Endodermal cell (in vitro differentiated cells): ENCODE data around the gene GALNT9. TPM values are rescaled to one million over a fixed set of nuclear protein-coding genes. Genes with fewer than 3 reads are reported as not detected.

Experiments
- DNase-seq: peaks from one replicate; pipeline ENCODE4 v3.0.0-alpha.2; 2017
- H3K27ac ChIP-seq: 2 replicates; pipeline ENCODE4 v1.5.1; 2013; ENCODE audit warnings: mild to moderate bottlenecking, low read depth, low read length, moderate library complexity
- H3K27me3 ChIP-seq: 2 replicates; pipeline ENCODE4 v1.6.1; 2013; ENCODE audit warnings: mild to moderate bottlenecking, low read length, moderate library complexity; ENCODE audit not compliant: insufficient read depth, control insufficient read depth, poor library complexity, severe bottlenecking
- H3K36me3 ChIP-seq: 2 replicates; pipeline ENCODE4 v1.7.0; 2013; ENCODE audit warnings: mild to moderate bottlenecking, low read length, moderate library complexity; ENCODE audit not compliant: control insufficient read depth, insufficient read depth
- H3K4me1 ChIP-seq: one replicate; pipeline ENCODE4 v1.7.0; 2013; ENCODE audit warnings: low read length; ENCODE audit not compliant: control insufficient read depth, insufficient read depth
- H3K4me3 ChIP-seq: 2 replicates; pipeline ENCODE4 v1.5.1; 2013; ENCODE audit warnings: mild to moderate bottlenecking, low read length, moderate library complexity
- H3K9ac ChIP-seq: 2 replicates; pipeline ENCODE4 v1.6.1; 2013; ENCODE audit warnings: mild to moderate bottlenecking, low read length, moderate library complexity; ENCODE audit not compliant: poor library complexity, severe bottlenecking; ENCODE audit errors: extremely low read depth
- H3K9me3 ChIP-seq: 2 replicates; pipeline ENCODE4 v1.6.1; 2013; ENCODE audit warnings: mild to moderate bottlenecking, low read length, moderate library complexity; ENCODE audit not compliant: control insufficient read depth
- H3K27ac Mint-ChIP-seq: 2 replicates; pipeline ENCODE4 v1.8.0; 2020; ENCODE audit warnings: mixed read lengths
- H3K27me3 Mint-ChIP-seq: 2 replicates; pipeline ENCODE4 v1.8.0; 2021; ENCODE audit warnings: mild to moderate bottlenecking, mixed read lengths; ENCODE audit not compliant: insufficient read depth
- H3K36me3 Mint-ChIP-seq: 2 replicates; pipeline ENCODE4 v1.8.0; 2020; ENCODE audit warnings: low read depth, mixed read lengths
- H3K4me1 Mint-ChIP-seq: 2 replicates; pipeline ENCODE4 v1.8.0; 2020; ENCODE audit warnings: mixed read lengths
- H3K4me3 Mint-ChIP-seq: 2 replicates; pipeline ENCODE4 v1.8.0; 2020; ENCODE audit warnings: mild to moderate bottlenecking, moderate library complexity, mixed read lengths
- H3K9me3 Mint-ChIP-seq: 2 replicates; pipeline ENCODE4 v1.8.0; 2020; ENCODE audit warnings: mild to moderate bottlenecking, mixed read lengths
- WGBS, 2 experiments: methylation state at CpG; one replicate each; pipeline versions ENCODE4 v1.1.5 to v1.1.7; 2013; ENCODE audit warnings: missing lambda C conversion rate in 2 of 2, mixed read lengths in 1 of 2; ENCODE audit not compliant: insufficient coverage in 1 of 2, insufficient read length in 1 of 2; 5-methylcytosine and 5-hydroxymethylcytosine counted together
- total RNA-seq, 2 donors: library from RNA; stranded (reverse); fragmentation: NEBNext Ultra II Directional in 1 of 2; extraction: Animal tissue kit (Norgen Biotek cat#: 25700) in 1 of 2; gene quantifications; 2 replicates in 1 of 2; 3 replicates in 1 of 2; pipeline ENCODE4 v1.2.1, GENCODE V29; 2021
- TF ChIP-seq, protein P1 (sequence below): fragments of 200-600 bp; sonication (generic); conservative IDR thresholded peaks from 2 replicates; pipeline ENCODE4 v1.5.0; 2021; ENCODE audit warnings: antibody characterized with exemption, mild to moderate bottlenecking

Gene GALNT9
- total RNA-seq, 2 donors from 2014 or later: 0.13 TPM; not detected in 1

DNA sequence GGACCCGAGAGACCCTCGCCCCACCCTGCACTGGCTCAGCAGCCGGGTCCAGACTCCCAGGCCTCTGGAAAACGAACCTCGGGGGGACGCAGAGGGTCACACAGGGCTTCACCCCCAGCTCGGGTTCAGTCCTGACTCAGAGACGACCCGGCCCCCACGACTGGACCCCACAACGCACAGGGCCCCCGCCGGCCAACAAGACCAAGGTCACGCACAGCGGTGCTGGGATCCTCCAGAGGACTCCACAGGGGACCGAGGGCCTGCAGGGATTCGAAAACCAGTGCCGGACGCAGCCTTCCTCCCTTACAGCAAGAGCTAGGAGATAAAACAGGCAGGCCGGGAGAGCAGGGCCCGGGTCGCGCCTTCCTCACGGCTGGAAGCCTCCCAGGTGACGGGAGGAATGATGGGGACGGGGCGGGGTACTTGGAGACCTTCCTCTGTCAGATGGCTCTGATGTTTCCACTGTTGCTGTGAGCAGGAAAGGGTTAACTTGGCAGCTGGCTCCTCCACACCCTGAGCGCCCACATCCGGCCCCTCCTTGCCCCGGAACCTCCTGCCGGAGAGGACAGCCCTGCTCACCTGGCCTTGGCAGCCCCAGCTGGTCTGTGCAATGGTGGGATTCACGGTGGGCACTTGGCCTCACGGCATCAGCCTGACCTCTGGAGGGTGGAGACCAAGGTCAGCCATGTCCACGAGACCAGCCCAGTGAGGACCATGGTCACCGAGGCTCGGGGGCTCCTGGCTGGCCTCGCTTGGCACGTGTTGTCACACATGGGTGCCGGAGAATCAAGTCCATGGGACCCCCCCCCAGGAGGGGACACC lies 46.2 kb downstream of the GALNT9 start:
- H3K36me3 ChIP-seq: no peaks in the 10 kb centered on the region
- Mint-ChIP-seq H3K27ac (no peak overlapping the region), H3K9me3 (no peaks in the 10 kb centered on the region), H3K27me3 (peaks cover 6% of the 10 kb centered on the region), H3K4me1 (no peaks in the 10 kb centered on the region), H3K4me3 (peak overlapping the region; percentile 7), H3K36me3 (no peaks in the 10 kb centered on the region)
- H3K9ac ChIP-seq: no peak overlapping the region
- 83% methylated on average over 21 to 39 of the region's 39 CpGs for WGBS, 2 experiments
- peak; percentile 90 for DNase-seq
- H3K4me1 ChIP-seq: no peaks in the 10 kb centered on the region
- peaks cover 18% of the 10 kb centered on the region for H3K9me3 ChIP-seq
- no peak overlapping the region for H3K4me3 ChIP-seq
- no peak overlapping the region for H3K27ac ChIP-seq
- H3K27me3 ChIP-seq: no peaks in the 10 kb centered on the region
- TF ChIP-seq, protein P1, sequence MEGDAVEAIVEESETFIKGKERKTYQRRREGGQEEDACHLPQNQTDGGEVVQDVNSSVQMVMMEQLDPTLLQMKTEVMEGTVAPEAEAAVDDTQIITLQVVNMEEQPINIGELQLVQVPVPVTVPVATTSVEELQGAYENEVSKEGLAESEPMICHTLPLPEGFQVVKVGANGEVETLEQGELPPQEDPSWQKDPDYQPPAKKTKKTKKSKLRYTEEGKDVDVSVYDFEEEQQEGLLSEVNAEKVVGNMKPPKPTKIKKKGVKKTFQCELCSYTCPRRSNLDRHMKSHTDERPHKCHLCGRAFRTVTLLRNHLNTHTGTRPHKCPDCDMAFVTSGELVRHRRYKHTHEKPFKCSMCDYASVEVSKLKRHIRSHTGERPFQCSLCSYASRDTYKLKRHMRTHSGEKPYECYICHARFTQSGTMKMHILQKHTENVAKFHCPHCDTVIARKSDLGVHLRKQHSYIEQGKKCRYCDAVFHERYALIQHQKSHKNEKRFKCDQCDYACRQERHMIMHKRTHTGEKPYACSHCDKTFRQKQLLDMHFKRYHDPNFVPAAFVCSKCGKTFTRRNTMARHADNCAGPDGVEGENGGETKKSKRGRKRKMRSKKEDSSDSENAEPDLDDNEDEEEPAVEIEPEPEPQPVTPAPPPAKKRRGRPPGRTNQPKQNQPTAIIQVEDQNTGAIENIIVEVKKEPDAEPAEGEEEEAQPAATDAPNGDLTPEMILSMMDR: no peak

DNA sequence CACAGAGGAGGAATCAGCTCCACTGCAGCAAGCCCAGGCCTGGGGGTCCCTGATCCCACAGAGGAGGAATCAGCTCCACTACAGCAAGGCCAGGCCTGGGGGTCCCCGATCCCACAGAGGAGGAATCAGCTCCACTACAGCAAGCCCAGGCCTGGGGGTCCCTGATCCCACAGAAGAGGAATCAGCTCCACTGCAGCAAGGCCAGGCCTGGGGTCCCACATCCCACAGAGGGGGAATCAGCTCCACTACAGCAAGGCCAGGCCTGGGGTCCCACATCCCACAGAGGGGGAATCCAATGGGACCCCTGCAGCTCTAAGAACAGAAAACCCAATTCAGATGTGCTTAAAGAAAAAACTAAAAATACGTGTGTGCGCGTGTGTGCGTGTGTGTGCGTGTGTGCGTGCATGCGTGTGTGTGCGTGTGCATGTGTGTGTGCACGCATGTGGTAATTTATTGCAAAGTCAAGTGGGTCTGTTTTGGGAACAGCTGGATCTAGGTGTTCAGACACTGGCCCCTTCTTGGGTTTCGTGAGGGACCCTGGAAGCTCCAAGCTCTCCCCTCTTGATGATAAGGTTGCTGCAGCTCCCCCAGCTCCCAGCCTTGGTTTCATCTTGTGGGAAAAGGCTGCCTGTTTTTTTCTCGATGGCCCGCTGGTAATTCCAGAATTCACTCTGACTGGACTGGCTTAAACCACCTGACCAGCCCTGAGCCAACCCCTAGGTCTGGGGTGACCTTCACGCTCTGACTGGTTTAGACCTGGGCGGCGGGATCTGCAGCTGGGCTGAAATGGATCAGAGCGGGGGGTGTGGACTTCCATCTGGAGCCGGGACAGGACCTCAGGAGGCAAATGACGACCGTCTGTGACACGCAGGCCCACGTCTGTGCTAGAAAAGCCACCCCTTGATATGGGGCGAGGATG lies 47.1 kb downstream of the GALNT9 start:
- Mint-ChIP-seq H3K4me1 (no peaks in the 10 kb centered on the region), H3K36me3 (no peaks in the 10 kb centered on the region), H3K27me3 (peaks cover 5% of the 10 kb centered on the region), H3K9me3 (no peaks in the 10 kb centered on the region), H3K4me3 (peak overlapping the region; percentile 7), H3K27ac (no peak overlapping the region)
- peaks cover 18% of the 10 kb centered on the region for H3K9me3 ChIP-seq
- H3K4me3 ChIP-seq: no peak overlapping the region
- no peak overlapping the region for H3K9ac ChIP-seq
- no peaks in the 10 kb centered on the region for H3K27me3 ChIP-seq
- no peak overlapping the region for H3K27ac ChIP-seq
- H3K4me1 ChIP-seq: no peaks in the 10 kb centered on the region
- no peak for DNase-seq
- TF ChIP-seq, protein P1: no peak
- H3K36me3 ChIP-seq: no peaks in the 10 kb centered on the region
- 85 to 88% methylated on average over 20 to 23 of the region's 23 CpGs for WGBS, 2 experiments

DNA sequence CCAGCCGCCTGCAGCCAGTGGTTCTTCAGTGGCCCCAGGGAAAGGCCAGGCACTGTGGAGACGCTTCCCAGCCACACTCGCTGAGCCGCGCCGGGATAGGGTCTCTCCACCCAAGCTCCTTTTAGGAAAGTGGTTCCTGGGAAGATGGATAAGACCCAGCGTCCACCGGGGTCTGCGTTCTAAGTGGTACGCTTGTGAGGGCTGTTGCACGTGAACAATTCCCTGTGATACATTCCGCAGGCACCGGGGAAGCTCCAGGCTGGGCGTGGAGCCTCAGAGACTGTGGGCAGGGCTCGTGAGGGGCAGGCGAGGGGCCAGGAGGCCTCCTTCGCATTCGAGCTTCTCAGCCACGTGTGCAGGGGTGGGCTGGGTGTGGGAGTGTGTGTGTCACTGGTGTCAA lies 48.4 kb downstream of the GALNT9 start:
- Mint-ChIP-seq H3K36me3 (no peaks in the 10 kb centered on the region), H3K4me1 (peaks cover 9% of the 10 kb centered on the region), H3K27me3 (peaks cover 1% of the 10 kb centered on the region), H3K9me3 (no peaks in the 10 kb centered on the region), H3K27ac (no peak overlapping the region), H3K4me3 (no peak overlapping the region)
- 79 to 87% methylated on average over 14 to 19 of the region's 19 CpGs for WGBS, 2 experiments
- Histone ChIP-seq H3K4me1 (no peaks in the 10 kb centered on the region), H3K27me3 (no peaks in the 10 kb centered on the region), H3K9ac (no peak overlapping the region), H3K4me3 (no peak overlapping the region), H3K9me3 (peaks cover 22% of the 10 kb centered on the region), H3K27ac (no peak overlapping the region), H3K36me3 (no peaks in the 10 kb centered on the region)
- DNase-seq: no peak
- TF ChIP-seq, protein P1: no peak
